NCI-H2196 (cell line): ENCODE measurements around the gene NEK2.
A peak's percentile ranks its signal among the peaks of the same experiment; 100 is the strongest.
"Not testable (repeated sequence)": the region's sequence is repeated elsewhere in the genome, so short reads cannot be mapped to it uniquely, and the experiment has no call there.

ENCODE experiments used
- DNase-seq: peaks from one replicate; lab custom pipeline; 2025; ENCODE audit not compliant: unreplicated experiment; lab: John Stamatoyannopoulos, UW

The NEK2 gene

DNA sequence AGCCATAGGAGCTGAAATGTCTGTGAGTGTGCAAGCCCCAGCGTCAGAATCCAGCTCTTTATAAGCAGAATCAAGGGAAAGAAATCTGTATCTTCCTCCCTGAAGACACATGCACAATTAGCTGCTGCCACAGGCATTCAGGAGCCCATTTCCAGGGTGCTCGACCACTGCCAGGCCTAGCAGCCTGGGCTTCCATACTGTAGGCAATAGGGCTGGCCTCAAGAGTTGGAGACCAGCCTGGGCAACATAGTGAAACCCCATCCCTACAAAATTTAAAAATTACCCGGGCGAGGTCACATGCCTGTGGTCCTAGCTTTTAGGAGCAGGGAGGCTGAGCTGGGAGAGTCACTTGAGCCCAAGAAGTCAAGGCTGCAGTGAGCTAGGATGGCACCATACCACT lies 41.0 kb downstream of the NEK2 start:
- DNase-seq: no peak

DNA sequence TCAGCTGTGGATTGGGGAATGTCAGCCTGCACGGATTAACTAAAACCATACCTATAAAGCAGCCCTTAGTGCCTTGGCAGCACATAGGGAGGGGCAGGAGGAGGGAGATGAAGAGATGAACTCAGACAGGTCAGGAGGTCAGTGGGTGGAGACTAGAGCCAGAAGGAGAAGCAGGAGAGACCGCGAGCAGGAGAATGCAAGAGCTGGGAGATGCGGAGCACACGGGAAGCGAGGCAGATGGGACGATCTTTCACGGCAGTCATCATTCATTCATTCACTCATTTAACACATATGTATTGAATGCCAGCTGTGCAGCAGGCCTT lies 41.9 kb downstream of the NEK2 start:
- DNase-seq: no peak

DNA sequence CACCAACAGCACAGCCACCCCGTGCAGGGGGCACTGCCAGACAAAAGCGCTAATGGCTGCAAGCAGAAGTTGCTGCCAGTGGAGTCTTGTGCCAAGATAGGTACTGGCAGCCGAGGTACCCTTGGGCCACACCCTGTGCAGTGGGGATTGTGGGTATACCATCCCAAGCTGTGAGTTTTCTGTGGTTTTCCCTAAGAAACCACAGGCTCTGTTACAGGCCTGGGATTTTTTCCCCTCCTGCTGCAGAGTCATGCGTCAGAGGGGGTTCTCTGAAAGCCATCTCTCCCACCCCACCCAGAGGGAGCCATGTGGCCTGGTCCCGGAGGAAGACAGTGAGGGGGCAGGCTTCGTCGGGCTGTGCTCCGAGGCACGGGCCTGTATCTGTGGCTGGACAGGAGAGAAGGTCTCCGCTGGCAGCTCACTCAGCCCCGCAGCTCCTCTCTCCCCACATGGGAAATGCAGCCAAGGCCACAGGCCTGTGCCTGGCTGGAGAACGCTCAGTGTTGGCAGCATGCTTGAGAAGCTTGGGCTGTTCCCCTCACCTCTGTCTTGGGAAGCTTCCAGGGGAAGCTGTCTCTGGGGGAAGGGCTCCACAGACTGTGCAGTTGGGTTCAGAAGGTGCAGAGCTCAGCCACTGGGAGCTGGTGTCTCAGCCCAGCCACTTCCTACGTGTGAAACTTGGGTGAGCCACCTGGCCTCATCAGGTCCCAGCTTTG lies 42.5 kb downstream of the NEK2 start:
- peak; percentile 35 for DNase-seq

DNA sequence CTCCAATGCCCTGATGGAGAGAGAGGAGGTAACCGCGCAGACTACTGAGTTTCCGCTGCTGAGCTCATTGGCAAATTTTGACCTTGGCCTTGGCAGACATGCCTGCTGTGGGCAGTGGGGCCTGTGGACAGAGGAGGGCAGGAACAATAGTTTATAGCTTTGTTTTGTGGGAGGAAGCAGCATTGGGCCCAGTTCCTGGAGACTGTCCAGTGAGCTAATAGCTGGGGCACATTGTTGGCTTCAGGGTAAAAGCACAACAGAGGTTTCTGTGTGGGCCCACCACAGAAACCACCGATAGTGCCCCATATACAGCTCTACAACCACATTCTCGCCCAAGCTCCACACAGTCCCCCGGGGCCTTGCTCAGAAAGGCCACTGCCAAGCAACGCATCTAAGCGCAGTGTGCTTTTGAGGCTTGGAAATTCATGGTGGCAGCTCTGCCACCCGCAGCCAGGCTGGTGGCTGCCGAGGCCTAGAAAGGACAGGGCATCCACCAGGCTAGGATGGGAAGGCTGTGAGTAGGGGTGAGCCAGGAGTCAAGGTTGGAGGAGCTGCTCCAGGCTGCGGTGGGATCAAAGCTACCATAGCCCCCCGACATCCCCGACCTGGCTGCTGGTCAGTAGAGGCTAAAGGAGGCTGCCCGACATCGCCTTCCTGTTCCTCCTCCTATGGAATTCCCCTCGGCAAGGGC lies 43.2 kb downstream of the NEK2 start:
- no peak for DNase-seq

DNA sequence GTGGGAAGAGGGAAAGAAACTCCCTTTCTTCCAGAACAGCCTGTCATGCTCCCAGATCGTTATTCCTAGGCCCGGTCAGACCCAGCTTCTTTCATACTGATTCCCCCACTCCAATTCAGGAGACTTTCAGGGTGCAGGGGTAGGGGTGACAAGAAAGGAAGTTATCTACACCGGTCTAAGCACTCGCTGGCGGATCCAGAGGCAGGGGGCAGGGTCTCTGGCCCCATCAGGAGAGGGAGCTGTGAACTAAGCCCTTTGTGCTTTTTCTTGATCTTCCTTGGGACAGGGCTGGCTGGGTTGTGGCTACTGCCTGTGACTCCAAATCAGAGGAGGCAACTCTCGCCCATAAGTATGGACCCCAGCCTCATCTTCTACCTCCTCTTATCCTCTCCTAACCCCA lies 44.3 kb downstream of the NEK2 start:
- no peak for DNase-seq

DNA sequence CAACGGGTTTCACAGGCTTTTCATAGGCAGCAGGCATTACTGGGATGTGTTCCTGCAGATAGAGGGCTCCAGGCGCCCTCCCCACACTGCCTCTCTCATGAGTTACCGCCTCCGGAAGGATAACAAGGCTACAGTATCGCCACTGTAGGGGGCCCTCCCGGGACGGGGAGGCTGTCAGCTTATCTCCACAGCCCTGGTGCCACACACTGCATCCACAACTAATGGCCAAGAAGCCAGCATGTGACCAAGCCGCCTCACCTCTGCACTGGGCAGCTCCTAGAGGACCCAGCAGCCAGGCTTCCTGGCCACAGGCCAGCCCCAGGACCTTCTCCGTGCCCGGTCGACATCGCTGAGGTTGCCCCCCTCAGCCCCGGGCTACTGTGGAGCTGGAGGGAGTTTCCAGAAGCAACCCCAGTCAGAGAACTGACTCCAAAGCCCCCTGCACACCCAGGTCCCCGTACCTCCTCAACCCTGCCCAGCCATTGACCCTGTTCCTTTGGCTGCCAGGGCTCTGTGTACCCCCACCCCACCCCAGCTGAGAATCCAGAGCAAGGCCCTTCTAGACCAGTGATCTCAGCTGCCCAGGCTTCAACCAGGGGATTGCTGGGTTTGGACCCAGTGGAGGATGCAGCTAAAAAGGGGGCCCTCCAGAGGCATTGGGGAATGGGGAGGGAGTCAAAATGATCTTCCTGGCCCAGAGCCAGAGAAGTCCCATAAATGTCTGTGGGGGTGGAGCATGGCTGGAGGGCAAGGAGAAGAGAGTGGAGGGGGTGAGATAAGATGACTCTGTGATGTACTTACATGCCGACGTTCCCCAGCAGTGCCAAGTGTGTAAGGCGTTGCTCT lies 45.0 kb downstream of the NEK2 start:
- DNase-seq: no peak

DNA sequence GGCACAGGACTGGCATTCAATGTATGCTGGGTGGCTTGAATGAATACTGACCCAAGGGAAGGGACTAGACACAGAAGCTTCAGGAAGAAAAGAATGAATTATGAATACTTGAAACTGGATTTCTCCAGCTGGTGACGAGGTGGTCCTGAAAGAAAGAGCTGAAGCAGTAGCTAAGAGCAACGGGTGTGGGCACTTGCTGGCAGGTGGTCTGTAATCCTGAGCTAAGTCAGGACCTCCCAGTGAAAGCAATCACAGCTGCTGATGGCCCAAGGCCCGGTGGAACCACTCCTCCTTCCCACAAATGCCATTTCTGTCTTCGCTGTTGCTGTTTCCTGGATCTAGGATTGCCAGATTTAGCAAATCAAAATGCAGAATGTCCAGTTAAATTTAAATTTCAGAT lies 47.0 kb downstream of the NEK2 start:
- no peak for DNase-seq

DNA sequence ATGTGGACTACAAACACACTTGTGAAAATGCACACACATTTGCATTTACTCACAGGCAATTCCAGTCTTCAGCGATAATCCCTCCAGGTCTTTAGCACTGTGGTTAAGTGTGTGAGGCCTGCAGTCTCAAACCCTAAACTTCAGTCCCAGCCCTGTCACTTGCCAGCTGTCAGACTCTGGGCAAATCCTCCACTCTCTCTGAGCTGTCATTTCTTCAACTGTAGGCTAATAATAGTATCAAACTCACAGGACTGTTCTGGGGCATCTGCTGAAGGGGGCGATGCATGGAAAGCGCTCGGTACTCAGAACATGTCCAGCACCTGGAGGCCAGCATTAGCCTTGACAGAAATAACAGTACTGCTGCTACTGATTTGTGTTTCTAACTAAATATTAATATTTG lies 48.2 kb downstream of the NEK2 start:
- DNase-seq: no peak

DNA sequence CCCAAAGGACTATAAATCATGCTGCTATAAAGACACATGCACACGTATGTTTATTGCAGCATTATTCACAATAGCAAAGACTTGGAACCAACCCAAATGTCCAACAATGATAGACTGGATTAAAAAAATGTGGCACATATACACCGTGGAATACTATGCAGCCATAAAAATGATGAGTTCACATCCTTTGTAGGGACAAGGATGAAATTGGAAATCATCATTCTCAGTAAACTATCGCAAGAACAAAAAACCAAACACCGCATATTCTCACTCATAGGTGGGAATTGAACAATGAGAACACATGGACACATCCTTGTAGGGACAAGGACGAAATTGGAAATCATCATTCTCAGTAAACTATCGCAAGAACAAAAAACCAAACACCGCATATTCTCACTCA lies 49.6 kb downstream of the NEK2 start:
- not testable (repeated sequence) for DNase-seq

DNA sequence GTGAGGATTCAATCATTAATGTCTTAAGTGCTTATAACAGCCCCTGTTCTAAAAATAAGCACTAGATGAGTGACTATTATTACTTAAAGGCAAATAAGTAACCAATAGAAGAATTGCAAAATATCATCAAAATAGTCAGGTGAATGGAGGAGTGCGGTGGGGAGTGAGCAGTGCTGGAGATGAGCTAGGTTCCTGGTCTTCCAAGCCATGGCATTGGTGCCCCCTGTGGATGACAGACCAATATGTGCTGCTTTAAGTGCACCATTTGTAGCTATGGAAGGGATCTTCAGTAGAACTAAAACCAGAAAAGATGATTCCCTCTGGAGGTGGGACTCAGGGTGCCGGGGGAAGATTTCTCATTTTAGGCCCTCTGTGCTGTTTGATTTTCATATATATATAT lies 50.4 kb downstream of the NEK2 start:
- DNase-seq: no peak

DNA sequence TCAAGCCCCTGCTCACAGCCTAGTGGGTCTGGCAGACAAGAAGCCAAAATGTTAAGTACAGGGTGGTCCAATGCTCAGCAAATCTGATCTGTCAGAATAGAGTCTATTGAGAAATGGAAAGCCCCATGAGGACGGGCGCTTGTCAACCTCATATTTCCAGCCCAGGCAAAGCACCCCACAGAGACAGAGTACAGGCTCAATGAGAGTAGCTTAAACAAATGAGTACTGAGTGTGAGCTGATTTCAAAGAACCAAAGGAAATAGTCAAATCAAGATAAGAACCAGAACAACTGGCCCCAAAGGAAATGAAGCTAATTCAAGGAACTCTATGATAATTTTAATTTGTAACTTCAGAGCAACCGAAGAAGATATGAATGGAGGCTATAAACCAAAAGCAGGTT lies 51.9 kb downstream of the NEK2 start:
- no peak for DNase-seq

DNA sequence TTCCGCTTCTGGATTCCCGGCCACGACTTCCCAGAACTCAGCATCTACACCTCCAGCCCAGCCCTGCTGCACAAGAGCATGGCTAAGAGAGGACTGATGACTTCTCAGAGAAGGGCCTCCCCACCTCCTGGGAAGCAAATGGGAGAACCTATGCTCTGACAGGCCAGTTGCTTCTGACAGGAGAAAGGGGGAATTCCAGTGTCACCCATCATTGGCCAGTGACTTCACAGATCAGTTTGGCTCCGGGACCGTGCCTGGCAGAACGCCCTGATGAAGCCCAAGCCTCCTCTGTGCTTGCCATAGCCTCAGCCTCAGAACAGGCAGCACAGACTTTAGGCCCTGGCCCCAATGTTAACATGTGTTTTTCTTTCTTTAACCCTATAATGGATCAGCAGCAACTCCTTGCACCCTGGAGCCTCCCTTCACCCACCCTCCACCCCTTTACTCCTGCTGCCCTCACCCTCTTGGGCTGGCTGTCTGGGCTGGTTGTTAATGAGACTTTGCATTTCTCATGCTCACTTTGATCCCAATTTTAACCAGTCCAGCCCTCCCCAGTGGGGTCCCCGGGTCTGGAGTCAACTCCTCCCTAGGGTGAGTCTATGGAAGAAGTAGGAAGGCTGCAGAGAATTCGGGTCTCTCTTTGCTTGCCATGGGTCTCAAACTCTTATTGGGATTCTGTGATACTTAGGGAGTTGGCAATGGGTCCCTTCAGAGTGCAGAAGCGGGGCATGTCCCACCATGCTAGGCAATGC lies 53.8 kb downstream of the NEK2 start:
- DNase-seq: no peak

DNA sequence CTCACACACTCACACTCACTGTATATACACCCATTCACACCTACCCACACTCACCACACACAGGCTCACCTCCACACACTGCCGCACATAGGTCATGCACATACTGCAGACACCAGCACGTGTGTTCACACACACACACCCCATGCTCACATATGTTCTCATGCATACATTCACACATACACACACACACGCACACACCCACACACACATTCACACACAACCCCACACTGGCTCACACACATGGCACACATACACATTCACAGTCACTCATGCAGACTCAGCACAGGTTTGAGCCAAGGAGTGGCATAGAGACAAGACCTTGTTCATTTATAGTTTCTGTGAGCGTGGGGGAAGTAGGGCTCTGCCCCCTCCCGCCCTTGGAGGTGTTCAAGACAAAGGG lies 55.3 kb downstream of the NEK2 start:
- no peak for DNase-seq

DNA sequence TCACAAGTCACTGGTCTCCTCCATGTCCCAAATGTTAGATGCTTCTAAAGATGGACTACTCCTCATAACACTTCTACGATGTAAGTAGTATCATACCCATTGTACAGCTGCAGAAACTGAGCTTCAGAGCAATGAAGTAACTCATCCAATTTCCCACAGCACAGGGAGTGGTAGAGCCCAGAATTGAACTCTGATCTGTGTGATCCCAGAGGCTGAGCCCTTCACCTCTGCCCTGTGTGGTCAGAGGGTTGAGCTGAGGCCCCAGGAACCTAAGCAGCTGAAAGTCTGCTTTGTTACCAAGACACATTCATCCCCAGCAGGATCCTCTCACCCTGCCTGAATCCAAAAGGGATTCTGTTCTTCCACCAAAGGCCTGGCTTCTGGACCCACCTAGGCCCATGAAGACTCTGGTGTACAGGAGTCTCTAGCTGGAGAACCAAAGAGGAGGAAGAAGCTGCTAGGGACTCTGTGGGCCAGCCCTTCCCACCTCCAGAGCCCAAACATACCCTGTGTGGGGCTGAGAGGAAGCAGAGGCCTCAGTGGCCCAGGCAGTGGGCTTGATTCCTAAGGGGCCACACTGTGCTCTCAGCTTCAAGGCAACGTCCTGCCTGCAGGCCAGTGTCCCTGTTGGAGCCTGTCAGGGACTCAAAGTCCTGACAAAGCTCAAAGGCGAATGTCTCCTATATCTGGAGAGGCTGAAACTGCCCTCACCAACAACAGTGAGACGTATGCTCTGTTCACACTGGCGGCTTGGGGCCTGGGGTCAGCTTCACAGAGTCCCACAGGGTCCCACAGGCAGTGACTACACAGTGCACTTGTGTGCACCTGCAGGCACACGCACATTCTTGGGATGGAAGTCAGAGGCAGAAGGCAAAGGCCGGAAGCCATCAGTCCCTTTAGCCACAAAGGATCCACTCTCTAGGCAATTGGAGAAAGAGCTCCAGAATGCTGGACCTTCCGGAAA lies 56.1 kb downstream of the NEK2 start:
- no peak for DNase-seq

DNA sequence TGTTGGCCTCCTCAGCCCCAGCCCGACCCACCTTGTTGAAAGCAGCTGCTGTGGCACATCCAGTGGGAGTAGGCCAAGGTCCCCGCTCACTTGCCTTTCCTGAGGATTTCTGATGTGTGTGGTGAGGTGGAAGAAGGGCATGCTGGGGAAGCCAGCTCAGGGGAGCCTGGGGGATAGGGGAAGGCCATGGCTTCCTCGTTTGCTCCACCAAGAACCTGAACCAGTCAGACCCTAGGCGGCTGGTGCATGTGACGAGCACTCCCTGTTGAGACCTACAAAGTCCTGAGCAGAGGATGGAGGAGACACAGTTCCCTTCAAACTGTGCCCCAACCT lies 58.5 kb downstream of the NEK2 start:
- no peak for DNase-seq

DNA sequence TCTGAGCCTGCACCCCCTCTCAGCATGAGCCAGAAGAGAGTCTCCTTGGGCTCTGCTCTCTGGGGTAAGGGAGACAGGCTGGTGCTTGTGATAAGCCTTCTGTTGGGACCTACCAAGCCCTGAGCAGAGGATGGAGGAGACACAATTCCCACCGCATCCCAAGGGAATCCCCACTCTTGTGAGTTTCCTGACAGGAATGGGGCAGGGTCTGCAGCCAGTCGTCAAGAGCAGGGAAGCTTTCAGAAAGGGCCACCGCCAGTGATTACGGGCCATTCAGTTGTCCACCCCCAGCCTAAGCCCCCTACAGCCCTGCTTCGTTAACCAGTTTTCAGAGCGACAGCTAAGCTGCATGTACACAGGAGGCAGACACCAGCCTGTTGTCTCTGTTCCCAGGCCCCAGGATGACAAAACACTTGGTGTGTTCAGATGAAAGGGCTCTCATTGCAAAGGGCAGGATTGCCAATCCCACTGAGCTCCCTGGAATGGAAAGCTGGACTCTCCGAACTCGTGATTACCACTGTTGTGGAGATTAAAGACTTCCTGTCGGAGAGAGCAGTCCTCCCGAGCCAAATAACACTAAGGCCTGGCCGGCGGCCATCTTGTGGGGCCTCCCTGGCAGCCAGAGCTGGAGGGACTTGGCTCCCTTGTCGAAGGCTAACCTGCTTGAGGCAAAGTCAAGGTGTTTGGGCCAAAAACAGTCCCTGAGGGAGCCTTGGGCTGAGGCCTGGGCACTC lies 59.0 kb downstream of the NEK2 start:
- no peak for DNase-seq

DNA sequence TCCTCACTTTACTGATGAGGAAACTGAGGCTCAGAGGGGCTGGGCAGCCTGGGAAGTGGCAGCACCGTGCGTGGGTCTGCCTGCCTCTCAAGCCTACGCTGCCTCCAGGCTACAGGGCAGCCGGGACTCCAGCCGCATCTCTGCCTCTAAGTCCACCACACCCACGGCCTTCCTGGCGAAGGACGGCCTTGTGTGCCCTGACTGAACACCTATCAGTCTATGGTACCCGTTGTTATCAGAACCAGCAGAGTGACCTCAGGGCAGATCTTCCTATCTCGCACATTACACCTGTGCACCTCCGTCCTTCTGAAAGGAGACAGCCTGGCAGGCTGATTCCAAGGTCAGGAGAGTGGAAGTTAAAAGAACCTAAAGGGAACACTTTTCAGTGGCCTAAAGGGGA lies 60.8 kb downstream of the NEK2 start:
- DNase-seq: no peak

DNA sequence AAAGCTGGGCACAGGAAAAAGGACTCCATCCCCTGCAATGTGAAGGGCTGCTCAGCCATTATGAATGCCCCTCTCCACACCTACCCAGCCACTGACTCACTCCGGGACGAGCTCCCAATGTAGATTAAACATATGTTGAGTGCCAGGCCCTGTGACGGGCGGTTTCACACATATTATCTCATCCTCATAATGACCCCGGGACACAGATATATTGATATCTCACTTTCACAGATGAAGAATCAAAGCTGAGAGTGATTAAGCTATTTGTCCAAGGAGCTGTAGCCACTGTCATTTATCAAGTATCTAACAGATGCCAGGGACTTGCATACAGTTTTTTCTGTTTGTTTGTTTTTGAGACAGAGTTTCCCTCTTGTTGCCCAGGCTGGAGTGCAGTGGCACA lies 61.5 kb downstream of the NEK2 start:
- DNase-seq: no peak

DNA sequence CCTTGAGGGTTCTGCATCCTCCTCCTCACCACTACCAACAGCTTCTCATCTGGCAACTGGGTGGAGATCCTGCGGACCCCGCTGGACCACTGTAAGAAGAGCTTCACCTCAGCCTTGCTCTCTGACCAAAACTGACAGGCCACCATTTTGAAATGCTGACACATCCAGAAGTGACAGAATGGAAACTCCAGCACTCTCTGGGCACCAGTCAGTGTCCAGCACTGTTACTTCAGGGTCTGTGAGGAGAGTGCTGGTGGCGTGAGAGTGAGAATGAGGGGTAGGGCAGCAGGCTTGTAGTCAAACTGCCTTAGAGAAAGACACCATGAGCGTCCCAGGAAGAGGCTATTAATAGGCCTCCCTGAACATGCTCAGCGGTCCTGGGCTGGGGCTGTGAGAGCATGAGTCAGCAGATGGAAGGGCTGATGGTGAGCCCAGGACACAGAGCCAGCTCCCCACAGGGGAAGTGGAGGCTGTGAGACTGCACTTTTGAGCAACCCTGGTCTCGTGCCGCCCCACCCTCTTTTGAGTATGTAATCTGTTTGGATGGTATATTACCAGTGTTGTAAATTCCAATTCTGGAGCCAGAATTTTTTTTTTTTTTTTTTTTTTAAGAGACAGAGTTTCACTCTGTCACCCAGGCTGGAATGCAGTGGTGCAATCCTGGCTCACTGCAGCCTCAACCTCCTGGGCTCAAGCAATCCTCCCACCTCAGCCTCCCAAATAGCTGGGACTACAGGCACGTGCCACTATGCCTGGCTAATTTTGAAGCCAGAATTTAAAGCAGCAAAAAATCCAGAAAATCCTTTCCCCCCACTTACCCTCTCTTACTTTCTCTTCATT lies 62.1 kb downstream of the NEK2 start:
- DNase-seq: no peak
